Spleen (tissue), 7 donors: ENCODE data around the gene HIP1.

Experiments used
- CTCF ChIP-seq, 11 experiments: fragments of 200-600 bp in 7 of 11; fragments of 450-650 bp in 4 of 11; sonication (generic) in 4 of 11; IDR thresholded peaks in 8 of 11; conservative IDR thresholded peaks in 3 of 11; 1 replicate in 7 of 11; 2 replicates in 4 of 11; pipeline versions ENCODE4 v1.4.0 to v1.8.0; 2016 to 2021; ENCODE audit warnings: antibody characterized with exemption in 11 of 11, inconsistent platforms in 4 of 11, mild to moderate bottlenecking in 1 of 11
- POLR2AphosphoS5 ChIP-seq, 3 donors: sonication (generic); formaldehyde crosslinking; IDR thresholded peaks; one replicate each; pipeline ENCODE4 v1.5.1; 2017; ENCODE audit warnings: antibody characterized with exemption in 3 of 3
- donor health status: DM: no; HTN: no; CAD: no; lungs with moderate emphysema.
- donor health status: DM: no; HTN: no; CAD: no.
- donor health status: DM: no; HTN: no; CAD: no.

DNA sequence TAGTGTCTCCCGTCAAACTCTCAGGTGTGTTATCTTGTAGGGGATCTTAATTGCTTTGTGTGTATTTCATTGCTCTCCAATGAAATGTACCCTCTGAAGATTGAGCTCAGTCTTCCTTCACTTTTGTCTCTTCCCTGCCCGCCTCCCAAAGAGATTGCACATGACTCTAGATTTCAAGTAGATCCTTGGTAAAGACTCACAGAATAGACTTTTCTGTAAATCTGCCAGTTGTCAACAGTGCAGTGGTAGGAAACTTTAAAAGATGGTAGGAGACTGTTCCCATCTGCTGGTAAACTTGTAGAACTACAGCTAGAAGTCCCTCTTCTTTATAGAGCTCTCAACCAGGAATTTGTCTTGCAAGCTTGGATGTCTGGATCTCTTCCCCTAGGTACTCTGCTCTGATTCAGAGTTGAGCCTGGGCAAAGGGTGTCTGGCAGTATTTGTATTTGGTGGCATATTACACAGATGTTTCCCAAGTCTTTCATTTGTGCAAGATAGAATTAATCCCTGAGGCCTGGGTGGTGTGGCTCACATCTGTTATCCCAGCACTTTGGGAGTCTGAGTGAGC, 23.7 kb upstream of the HIP1 start:
- TF ChIP-seq POLR2AphosphoS5 (IDR thresholded peaks at IDR 0.05) (no peak), CTCF (IDR thresholded peaks at IDR 0.05 in 8 of 11, conservative IDR thresholded peaks at IDR 0.05 in 3 of 11) (peak; percentile 53 to 78 (median 72))
